ENCODE measurements around the gene FIGLA. TPM values are rescaled to one million over a fixed set of nuclear protein-coding genes. Genes with fewer than 3 reads are reported as not detected.

Gene FIGLA
- total and polyA plus RNA-seq, 11 donors: not detected

DNA sequence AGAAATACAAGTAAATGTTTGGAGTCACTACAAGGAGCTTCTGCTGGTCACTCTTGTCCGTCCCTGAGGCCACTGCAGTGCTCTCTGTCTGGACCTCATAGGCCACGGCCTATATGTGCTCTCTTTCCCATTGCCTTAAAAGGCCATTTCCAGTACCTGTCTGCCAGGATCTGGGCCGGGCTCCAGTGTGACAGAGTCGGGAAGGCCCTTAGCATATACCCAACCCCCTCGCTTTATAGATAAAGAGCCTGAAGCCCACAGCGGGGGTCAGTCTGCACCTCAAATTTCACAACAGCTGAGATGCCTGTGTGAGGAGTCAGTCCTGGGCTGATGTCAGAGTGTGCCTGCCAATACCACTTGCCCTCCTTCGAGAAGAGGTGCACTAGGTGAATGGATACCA is 62.3 kb downstream of the FIGLA start:
- H3K27ac ChIP-seq: no peak overlapping the region
- H3K36me3 ChIP-seq: no peaks in the 10 kb centered on the region
- H3K27me3 ChIP-seq: no peaks in the 10 kb centered on the region
- ATAC-seq: no peak
- no peak for DNase-seq
- intact Hi-C loops (cut with DNase I): no loop called here
- no peaks in the 10 kb centered on the region for H3K9me3 ChIP-seq
- H3K4me3 ChIP-seq: no peak overlapping the region
- H3K4me1 ChIP-seq: no peaks in the 10 kb centered on the region
- 71 to 86% (median 78%) methylated on average over 7 of the region's 7 CpGs for WGBS, 4 donors
- no peak for TF ChIP-seq POLR2A (IDR thresholded peaks at IDR 0.05)
- TF ChIP-seq, protein P1, sequence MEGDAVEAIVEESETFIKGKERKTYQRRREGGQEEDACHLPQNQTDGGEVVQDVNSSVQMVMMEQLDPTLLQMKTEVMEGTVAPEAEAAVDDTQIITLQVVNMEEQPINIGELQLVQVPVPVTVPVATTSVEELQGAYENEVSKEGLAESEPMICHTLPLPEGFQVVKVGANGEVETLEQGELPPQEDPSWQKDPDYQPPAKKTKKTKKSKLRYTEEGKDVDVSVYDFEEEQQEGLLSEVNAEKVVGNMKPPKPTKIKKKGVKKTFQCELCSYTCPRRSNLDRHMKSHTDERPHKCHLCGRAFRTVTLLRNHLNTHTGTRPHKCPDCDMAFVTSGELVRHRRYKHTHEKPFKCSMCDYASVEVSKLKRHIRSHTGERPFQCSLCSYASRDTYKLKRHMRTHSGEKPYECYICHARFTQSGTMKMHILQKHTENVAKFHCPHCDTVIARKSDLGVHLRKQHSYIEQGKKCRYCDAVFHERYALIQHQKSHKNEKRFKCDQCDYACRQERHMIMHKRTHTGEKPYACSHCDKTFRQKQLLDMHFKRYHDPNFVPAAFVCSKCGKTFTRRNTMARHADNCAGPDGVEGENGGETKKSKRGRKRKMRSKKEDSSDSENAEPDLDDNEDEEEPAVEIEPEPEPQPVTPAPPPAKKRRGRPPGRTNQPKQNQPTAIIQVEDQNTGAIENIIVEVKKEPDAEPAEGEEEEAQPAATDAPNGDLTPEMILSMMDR (IDR thresholded peaks at IDR 0.05): no peak

Other genes starting within 250 kb of the FIGLA start
- 1 to 10 TPM in 5 of 9 donors, under 1 TPM in 4; 0.56 to 4.9 (median 1.0) TPM for gene TGFA, start 236.8 kb downstream of the FIGLA start, total RNA-seq
- 1 to 10 TPM in 1 of 2 donors, under 1 TPM in 1; 0.50 to 1.3 TPM for gene TGFA, start 236.8 kb downstream of the FIGLA start, polyA plus RNA-seq
- 1 to 10 TPM in 8 of 9 donors, under 1 TPM in 1; 0.49 to 7.3 (median 3.7) TPM for gene ADD2, start 22.4 kb downstream of the FIGLA start, total RNA-seq
- gene ADD2, start 22.4 kb downstream of the FIGLA start, polyA plus RNA-seq: under 1 TPM; 0.55 to 0.61 TPM
- under 1 TPM in 6 of 9 donors, not detected in 3; 0.09 to 0.38 (median 0.19) TPM for gene CLEC4F, start 30.0 kb upstream of the FIGLA start, total RNA-seq
- under 1 TPM; 0.04 to 0.46 TPM for gene CLEC4F, start 30.0 kb upstream of the FIGLA start, polyA plus RNA-seq
- gene CD207, start 45.2 kb upstream of the FIGLA start, total RNA-seq: under 1 TPM in 5 of 9 donors, not detected in 4; 0.16 to 0.48 (median 0.20) TPM
- under 1 TPM; 0.04 to 0.19 TPM for gene CD207, start 45.2 kb upstream of the FIGLA start, polyA plus RNA-seq
- gene VAX2, start 109.9 kb upstream of the FIGLA start, total RNA-seq: under 1 TPM in 6 of 9 donors, not detected in 3; 0.19 to 0.63 (median 0.55) TPM
- gene VAX2, start 109.9 kb upstream of the FIGLA start, polyA plus RNA-seq: 1 to 10 TPM in 1 of 2 donors, under 1 TPM in 1; 0.08 to 1.1 TPM
- under 1 TPM in 5 of 9 donors, not detected in 4; 0.16 to 0.60 (median 0.48) TPM for gene ATP6V1B1, start 145.3 kb upstream of the FIGLA start, total RNA-seq
- 1 to 10 TPM in 1 of 2 donors, under 1 TPM in 1; 0.19 to 1.8 TPM for gene ATP6V1B1, start 145.3 kb upstream of the FIGLA start, polyA plus RNA-seq
- gene ANKRD53, start 188.0 kb upstream of the FIGLA start, total RNA-seq: 1 to 10 TPM in 2 of 9 donors, under 1 TPM in 5, not detected in 2; 0.28 to 1.8 (median 0.40) TPM
- under 1 TPM; 0.44 to 0.65 TPM for gene ANKRD53, start 188.0 kb upstream of the FIGLA start, polyA plus RNA-seq
- gene TEX261, start 204.2 kb upstream of the FIGLA start, total RNA-seq: 10 to 100 TPM; 32.1 to 54.4 (median 50.4) TPM
- gene TEX261, start 204.2 kb upstream of the FIGLA start, polyA plus RNA-seq: 10 to 100 TPM; 29.2 to 69.3 TPM